Measurements from ENCODE around the gene ESR1.
"Not testable (repeated sequence)": the region's sequence is repeated elsewhere in the genome, so short reads cannot be mapped to it uniquely, and the experiment has no call there.

The ESR1 gene

DNA sequence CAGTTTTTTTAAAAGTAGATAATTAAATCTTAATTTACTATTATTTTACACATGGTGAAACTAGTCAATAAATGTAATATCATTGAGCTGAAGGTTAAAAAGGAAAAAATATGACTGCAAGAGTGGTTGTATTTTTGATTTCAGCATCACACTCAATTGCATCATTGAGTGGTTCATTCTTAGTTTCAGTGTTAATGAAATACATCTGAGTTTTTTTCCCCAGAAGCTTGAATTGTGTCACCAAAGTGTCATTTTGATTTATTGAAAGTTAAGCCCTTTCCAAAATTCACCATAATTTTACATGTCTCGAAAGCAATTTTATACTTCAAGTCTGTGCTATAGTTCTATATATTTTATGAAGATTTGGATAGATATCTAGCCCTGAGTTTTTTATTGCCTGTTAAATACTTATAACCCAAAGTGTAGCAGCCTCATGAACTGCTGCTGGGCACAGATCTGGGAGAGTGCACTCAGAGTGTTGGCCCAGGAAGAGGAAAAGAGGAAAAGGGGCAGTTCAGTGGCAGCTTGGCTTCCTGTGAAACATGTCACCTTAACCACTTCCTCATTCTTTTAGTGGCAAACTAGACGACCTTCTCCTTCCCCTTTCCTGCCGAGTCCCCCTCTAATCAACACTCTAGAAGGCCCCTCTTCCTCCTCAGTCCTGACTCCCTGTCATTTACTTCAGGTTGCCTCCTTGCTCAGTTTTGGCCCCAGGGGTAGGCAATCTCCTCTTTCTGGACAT is 140.7 kb downstream of the ESR1 start:
- Mint-ChIP-seq H3K4me3 (peak overlapping the region; percentile 51), H3K27me3 (no peaks in the 10 kb centered on the region), H3K36me3 (peaks cover 6% of the 10 kb centered on the region), H3K4me1 (peaks cover 14% of the 10 kb centered on the region), H3K27ac (peak overlapping the region; percentile 83), H3K9me3 (peaks cover 3% of the 10 kb centered on the region)
- ATAC-seq (ENCODE audit: low read depth) (peak; percentile 96), DNase-seq (ENCODE audit: low spot score in 2 of 2) (peak in 1 of 2 donors; percentile 14)

DNA sequence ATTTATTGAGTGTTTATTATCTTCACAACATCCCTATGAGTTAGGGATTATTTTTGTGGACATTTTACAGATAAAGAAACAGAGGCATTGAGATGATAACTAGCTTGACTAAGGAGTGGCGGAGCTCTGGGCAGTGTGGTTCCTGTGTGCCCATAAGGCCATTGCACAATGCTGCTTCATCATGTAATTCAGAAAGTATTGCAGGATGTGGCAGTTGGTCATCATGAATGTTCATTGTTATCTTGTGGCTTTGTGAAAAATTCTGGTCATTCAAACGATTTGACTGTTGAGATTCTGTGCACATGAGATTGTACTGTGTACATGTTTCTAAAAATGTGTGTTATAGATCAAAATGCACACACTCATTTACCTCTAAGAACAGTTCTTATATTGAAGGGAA is 150.8 kb downstream of the ESR1 start:
- ATAC-seq (ENCODE audit: low read depth): no peak
- Mint-ChIP-seq H3K4me1 (peaks cover 5% of the 10 kb centered on the region), H3K4me3 (no peak overlapping the region), H3K9me3 (peaks cover 4% of the 10 kb centered on the region), H3K27me3 (peaks cover 1% of the 10 kb centered on the region), H3K36me3 (no peaks in the 10 kb centered on the region), H3K27ac (no peak overlapping the region)
- no peak for DNase-seq (ENCODE audit: low spot score in 2 of 2)

DNA sequence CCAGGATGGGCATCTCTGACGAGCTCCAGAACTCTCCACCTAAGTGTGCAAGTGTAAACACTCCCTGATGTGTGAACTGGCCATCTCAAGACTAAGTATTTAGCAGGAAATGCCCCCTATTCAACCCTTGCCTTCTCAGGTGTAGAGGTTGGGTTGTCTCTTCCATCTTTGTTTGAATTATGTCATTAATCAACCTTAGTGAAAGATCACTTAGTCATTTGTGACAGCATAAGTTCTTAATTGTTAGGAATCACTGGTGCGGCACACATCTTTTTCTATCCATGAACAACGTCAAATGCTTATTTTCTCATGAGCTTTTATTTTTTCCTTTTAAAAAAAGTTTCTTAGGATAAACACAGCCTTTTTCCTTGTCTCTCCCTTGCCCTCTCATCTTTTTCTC is 151.6 kb downstream of the ESR1 start:
- Mint-ChIP-seq H3K27me3 (peaks cover 1% of the 10 kb centered on the region), H3K27ac (no peak overlapping the region)

DNA sequence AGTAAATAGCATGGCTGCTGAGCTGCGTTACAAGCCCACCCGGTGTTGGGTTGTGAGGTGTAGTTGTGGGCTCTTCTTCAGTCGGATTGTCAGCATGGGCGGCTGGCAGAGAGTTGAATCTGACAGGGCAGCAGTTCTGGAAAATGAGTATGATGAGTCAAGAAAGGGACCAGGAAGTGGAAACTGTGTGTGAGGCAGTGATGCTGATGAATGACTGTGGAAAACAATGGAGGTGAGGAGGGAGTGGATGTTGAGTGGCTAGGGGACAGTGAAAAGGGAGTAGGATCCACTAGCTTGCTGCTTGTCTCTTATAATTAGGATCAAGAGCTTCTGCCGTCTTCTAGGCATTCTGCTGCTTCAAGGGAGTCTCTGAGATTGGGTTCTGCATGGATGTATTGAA is 154.3 kb downstream of the ESR1 start:
- Mint-ChIP-seq H3K27me3 (peaks cover 1% of the 10 kb centered on the region), H3K4me1 (peaks cover 5% of the 10 kb centered on the region), H3K27ac (no peak overlapping the region), H3K36me3 (no peaks in the 10 kb centered on the region), H3K9me3 (peaks cover 4% of the 10 kb centered on the region), H3K4me3 (no peak overlapping the region)
- DNase-seq (ENCODE audit: low spot score in 2 of 2) (no peak), ATAC-seq (ENCODE audit: low read depth) (no peak)

More for the DNA sequence above, 151.6 kb downstream of the ESR1 start:
- DNase-seq (ENCODE audit: low spot score in 2 of 2) (no peak), ATAC-seq (ENCODE audit: low read depth) (no peak)
- no peak overlapping the region for H3K4me3 Mint-ChIP-seq
- H3K36me3 Mint-ChIP-seq: no peaks in the 10 kb centered on the region
- H3K4me1 Mint-ChIP-seq: peaks cover 5% of the 10 kb centered on the region
- peaks cover 4% of the 10 kb centered on the region for H3K9me3 Mint-ChIP-seq

DNA sequence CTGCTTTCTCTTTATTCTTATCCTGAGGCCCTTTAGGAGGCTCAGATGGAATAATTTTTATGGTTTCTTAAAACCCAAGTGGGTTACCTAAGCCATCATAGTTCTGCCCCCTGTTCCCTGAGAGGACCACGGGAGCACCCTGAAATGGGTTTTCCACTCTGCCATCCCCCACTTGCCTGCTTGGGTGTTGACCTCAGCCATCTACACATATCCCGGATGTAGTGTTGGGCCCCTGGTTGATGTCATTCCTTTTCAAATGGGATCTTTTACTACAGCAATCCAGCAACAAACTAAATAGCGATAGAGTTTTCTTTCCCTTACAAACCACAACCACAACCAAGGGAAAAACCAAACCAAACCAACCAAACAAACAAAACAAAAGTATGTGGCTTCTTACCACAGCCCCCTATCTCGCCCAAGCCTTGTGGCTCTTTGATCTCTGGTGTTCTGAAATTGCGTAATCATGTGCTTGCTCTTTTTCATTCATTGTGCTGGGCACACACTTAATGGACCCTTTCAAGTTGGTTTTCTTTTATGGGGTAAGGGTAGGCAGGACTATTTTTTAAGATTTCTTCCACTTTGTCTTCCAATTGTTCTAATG is 154.9 kb downstream of the ESR1 start:
- DNase-seq (ENCODE audit: low spot score in 2 of 2) (no peak), ATAC-seq (ENCODE audit: low read depth) (no peak)
- H3K4me1 Mint-ChIP-seq: peaks cover 5% of the 10 kb centered on the region
- peaks cover 6% of the 10 kb centered on the region for H3K9me3 Mint-ChIP-seq
- no peak overlapping the region for H3K27ac Mint-ChIP-seq
- peaks cover 3% of the 10 kb centered on the region for H3K27me3 Mint-ChIP-seq
- peaks cover 1% of the 10 kb centered on the region for H3K36me3 Mint-ChIP-seq
- no peak overlapping the region for H3K4me3 Mint-ChIP-seq

DNA sequence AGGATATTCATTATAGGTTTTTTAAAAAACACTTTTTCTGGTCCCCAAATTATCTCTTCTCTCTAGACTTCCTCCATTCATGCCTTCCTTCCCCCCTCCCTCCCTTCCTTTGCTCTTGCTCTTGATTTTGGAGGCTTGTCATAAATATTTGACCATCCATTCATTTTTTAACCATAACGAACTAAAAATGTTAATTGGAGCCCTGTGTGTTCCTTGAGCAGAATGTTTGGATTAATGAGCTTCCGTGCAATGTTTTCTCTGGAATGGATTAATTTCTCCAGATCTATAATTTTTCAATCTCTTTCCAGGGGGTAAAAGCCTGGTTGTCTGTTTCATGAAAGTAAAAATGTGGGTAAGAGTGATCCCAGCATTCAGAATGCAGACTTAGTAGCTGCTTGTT is 155.5 kb downstream of the ESR1 start:
- Mint-ChIP-seq H3K9me3 (peaks cover 7% of the 10 kb centered on the region), H3K4me1 (peaks cover 5% of the 10 kb centered on the region), H3K27me3 (peaks cover 4% of the 10 kb centered on the region), H3K36me3 (peaks cover 2% of the 10 kb centered on the region), H3K27ac (no peak overlapping the region), H3K4me3 (no peak overlapping the region)
- no peak for ATAC-seq (ENCODE audit: low read depth)
- DNase-seq (ENCODE audit: low spot score in 2 of 2): no peak

DNA sequence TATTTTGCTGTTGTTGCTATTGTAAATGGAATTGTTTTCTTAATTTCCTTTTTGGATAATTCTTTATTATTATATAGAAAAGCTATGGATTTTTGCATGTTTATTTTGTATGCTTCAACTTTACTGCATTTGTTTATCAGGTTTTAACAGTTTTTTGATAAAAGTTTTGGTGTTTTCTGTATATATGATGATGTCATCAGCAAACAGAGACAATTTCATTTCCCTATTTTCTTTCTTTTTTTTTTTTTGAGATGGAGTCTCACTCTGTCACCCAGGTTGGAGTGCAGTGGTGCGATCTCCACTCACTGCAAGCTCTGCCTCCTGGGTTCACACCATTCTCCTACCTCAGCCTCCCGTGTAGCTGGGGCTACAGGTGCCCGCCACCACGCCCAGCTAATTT is 156.9 kb downstream of the ESR1 start:
- H3K27me3 Mint-ChIP-seq; H3K9me3 Mint-ChIP-seq; H3K4me3 Mint-ChIP-seq; H3K4me1 Mint-ChIP-seq; H3K27ac Mint-ChIP-seq; ATAC-seq (ENCODE audit: low read depth); H3K36me3 Mint-ChIP-seq; DNase-seq (ENCODE audit: low spot score in 2 of 2): not testable (repeated sequence)

DNA sequence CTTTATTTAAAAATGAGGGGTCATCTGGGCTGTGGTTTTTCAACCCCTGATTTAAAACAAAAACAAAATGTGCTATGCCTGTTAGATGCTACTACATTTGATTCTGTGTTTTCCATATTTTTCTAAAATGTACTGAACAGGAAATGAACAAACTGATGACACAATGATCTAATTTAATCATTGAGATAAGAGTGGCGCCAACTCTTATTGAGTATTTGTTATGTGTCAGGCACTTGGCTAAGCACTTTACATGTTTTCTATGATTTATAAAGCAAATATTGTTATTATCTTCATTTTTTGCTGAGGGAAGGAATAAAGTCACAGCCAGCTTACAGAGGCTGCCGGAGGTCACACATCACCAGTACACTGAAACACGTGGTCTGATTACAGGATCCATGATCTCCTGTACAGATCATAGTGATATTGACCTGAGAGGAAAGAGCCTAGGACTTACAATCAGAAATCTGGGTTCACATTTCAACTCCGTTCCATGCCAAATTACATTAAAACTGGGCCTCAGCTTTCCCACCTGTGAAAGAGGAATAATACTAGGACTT is 166.7 kb downstream of the ESR1 start:
- H3K27ac Mint-ChIP-seq: no peak overlapping the region
- no peak for DNase-seq (ENCODE audit: low spot score in 2 of 2)
- H3K36me3 Mint-ChIP-seq: peaks cover 5% of the 10 kb centered on the region
- ATAC-seq (ENCODE audit: low read depth): no peak
- H3K27me3 Mint-ChIP-seq: no peaks in the 10 kb centered on the region
- no peaks in the 10 kb centered on the region for H3K4me1 Mint-ChIP-seq
- no peak overlapping the region for H3K4me3 Mint-ChIP-seq
- H3K9me3 Mint-ChIP-seq: no peaks in the 10 kb centered on the region

DNA sequence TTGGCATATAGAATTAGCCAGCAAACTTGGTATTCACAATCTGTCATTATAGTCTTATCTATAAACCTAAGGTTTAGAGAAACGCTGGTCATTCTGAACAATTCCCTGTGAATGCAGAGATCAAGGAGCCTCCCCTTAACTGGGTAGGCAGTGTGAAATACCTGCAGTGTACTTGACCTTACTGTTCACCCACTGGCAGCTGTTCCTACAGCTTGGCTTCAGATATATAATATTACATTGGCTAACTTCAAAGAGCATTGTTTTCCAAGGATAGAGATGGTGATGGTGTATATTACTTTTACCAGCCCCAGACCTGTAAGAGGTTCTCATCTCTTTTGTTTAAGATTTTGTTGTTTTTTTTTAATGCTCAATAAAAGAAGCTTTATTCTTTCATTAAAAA is 168.3 kb downstream of the ESR1 start:
- H3K27ac Mint-ChIP-seq: no peak overlapping the region
- peaks cover 3% of the 10 kb centered on the region for H3K36me3 Mint-ChIP-seq
- H3K27me3 Mint-ChIP-seq: no peaks in the 10 kb centered on the region
- no peak for ATAC-seq (ENCODE audit: low read depth)
- H3K4me1 Mint-ChIP-seq: no peaks in the 10 kb centered on the region
- no peaks in the 10 kb centered on the region for H3K9me3 Mint-ChIP-seq
- DNase-seq (ENCODE audit: low spot score in 2 of 2): no peak
- H3K4me3 Mint-ChIP-seq: no peak overlapping the region

DNA sequence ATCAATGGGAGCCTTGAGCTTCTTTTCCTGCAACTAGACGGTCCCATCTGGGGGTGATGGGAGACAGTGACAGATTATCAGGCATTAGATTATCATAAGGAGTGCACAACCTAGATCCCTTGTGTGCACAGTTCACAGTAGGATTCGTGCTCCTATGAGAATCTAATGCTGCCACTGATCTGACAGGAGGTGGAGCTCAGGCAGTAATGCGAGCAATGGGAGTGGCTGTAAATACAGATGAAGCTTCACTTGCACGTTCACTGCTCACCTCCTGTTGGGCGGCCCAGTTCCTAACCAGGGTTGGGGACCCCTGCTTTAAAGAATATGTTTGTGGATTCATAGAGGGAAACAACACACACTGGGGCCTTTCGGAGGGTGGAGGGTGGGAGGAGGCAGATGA is 180.7 kb downstream of the ESR1 start:
- H3K4me1 Mint-ChIP-seq; H3K27me3 Mint-ChIP-seq; H3K36me3 Mint-ChIP-seq; H3K27ac Mint-ChIP-seq; H3K9me3 Mint-ChIP-seq; ATAC-seq (ENCODE audit: low read depth); H3K4me3 Mint-ChIP-seq; DNase-seq (ENCODE audit: low spot score in 2 of 2): not testable (repeated sequence)

DNA sequence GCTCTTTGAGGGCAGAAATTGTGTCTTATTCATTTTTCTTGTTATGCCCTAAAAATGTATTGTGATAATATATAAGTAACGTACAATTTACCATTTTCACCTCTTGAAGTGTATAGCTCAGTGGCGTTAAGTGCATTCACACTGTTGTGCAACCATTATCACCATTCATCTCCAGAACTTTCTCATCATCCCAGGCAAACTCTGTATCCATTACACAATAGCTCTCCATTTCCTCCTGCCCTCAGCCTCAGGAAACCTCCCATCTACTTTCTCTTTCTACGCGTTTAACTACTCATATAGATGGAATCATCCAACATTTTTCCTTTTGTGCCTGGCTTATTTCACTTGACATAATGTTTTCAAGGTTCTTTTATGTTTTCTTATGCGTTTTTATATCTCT is 184.6 kb downstream of the ESR1 start:
- peaks cover 3% of the 10 kb centered on the region for H3K9me3 Mint-ChIP-seq
- peaks cover 3% of the 10 kb centered on the region for H3K36me3 Mint-ChIP-seq
- no peak for DNase-seq (ENCODE audit: low spot score in 2 of 2)
- H3K4me1 Mint-ChIP-seq: no peaks in the 10 kb centered on the region
- no peak overlapping the region for H3K4me3 Mint-ChIP-seq
- H3K27ac Mint-ChIP-seq: no peak overlapping the region
- H3K27me3 Mint-ChIP-seq: peaks cover 2% of the 10 kb centered on the region
- ATAC-seq (ENCODE audit: low read depth): no peak

DNA sequence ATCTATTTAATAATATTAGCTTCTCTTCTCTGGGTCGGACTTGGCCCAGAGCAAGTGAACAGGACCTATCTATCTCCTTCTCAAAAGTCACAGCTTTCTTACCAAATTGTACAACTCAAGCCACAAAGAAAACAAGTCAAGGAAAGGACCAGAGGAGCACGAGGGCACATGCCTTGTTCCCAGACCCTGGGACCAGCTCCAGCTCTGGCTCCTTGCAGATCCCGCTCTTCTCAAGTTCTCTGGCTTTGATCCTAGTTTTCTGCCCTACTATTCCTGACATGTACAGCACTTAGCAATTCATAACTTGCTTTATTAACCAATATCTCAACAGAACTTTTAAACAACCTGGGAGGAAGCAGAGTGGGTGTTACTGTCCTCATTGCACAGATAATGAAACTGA is 185.9 kb downstream of the ESR1 start:
- no peak for ATAC-seq (ENCODE audit: low read depth)
- H3K27me3 Mint-ChIP-seq: peaks cover 2% of the 10 kb centered on the region
- peaks cover 3% of the 10 kb centered on the region for H3K9me3 Mint-ChIP-seq
- H3K36me3 Mint-ChIP-seq: peaks cover 3% of the 10 kb centered on the region
- no peak overlapping the region for H3K4me3 Mint-ChIP-seq
- no peak overlapping the region for H3K27ac Mint-ChIP-seq
- H3K4me1 Mint-ChIP-seq: no peaks in the 10 kb centered on the region
- no peak for DNase-seq (ENCODE audit: low spot score in 2 of 2)

DNA sequence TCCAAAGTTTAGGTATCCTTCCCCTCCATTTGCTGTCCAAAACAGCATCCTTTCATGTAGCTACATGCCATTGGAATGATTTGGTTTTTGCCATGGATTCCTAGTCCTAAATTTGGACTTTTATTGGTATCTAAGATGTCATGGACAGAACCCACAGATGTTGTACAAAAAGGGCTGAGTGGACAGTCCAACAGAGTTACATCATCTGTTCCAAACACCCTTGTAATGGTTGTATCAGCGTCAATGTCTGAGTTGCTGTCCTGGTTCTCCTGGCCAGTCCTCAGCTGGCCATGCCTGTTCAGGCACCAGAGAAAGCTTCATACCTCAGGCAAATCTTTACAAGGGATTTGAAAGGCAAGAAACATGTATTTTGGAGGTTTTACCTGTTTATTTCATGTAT is 191.3 kb downstream of the ESR1 start:
- H3K36me3 Mint-ChIP-seq: peaks cover 2% of the 10 kb centered on the region
- ATAC-seq (ENCODE audit: low read depth) (no peak), DNase-seq (ENCODE audit: low spot score in 2 of 2) (no peak)
- no peaks in the 10 kb centered on the region for H3K4me1 Mint-ChIP-seq
- H3K27me3 Mint-ChIP-seq: peaks cover 2% of the 10 kb centered on the region
- H3K4me3 Mint-ChIP-seq: no peak overlapping the region
- H3K9me3 Mint-ChIP-seq: peaks cover 2% of the 10 kb centered on the region
- H3K27ac Mint-ChIP-seq: no peak overlapping the region

DNA sequence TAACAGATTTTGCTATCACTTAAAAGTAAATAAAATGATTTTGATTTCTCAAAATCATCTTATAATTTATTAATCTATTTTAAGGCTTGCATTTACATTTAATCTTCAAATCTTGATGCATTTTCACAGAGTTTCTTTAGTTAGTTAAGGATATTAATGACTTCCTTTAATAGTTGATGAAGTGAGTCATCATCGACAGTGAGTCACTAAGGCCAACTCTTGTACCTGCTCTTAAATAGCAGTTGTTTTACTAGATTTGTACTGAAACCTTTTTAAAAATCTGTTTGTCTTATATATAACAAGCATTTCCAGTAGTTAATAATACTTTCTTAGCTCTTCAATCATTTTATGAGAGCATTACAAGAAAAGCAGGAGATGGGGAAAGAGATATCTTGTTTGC is 191.7 kb downstream of the ESR1 start:
- DNase-seq (ENCODE audit: low spot score in 2 of 2): no peak
- Mint-ChIP-seq H3K9me3 (peaks cover 2% of the 10 kb centered on the region), H3K4me3 (no peak overlapping the region), H3K27me3 (peaks cover 2% of the 10 kb centered on the region), H3K36me3 (peaks cover 2% of the 10 kb centered on the region), H3K4me1 (no peaks in the 10 kb centered on the region), H3K27ac (no peak overlapping the region)
- ATAC-seq (ENCODE audit: low read depth): no peak

DNA sequence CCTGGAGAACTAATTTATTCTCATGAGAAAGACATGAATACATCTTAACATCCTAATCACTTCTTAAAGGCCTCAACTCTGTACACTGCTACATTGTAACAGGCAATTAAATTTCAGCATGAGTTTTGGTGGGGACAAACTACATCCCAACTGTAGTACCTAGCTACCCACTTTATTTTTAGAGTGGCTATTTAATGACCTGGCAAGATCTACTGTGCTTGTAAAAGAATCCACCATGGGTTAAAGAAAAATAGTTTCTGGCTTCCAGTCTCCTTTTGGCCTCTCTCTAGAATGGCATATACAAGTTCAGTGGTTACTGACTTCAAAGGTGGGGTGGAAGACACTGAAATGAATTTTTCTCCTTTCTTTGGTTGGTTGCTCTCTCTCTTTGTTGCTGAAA is 193.9 kb downstream of the ESR1 start:
- Mint-ChIP-seq H3K9me3 (no peaks in the 10 kb centered on the region), H3K27ac (no peak overlapping the region), H3K36me3 (no peaks in the 10 kb centered on the region), H3K4me1 (no peaks in the 10 kb centered on the region), H3K27me3 (no peaks in the 10 kb centered on the region), H3K4me3 (no peak overlapping the region)
- ATAC-seq (ENCODE audit: low read depth) (no peak), DNase-seq (ENCODE audit: low spot score in 2 of 2) (no peak)

Data from memory B cell (primary cell).